Keratinocyte (primary cell): Measurements from ENCODE around the gene KCNJ16. TPM values are rescaled to one million over a fixed set of nuclear protein-coding genes. Genes with fewer than 3 reads are reported as not detected.

Experiments
- DNase-seq: peaks from one replicate; pipeline ENCODE4 v3.0.0-alpha.2; 2011; ENCODE audit warnings: low read depth, missing footprints, low spot score
- FAIRE-seq: peaks from 2 replicates; lab custom pipeline; 2011; peaks lifted over from hg19 to GRCh38; lab: Jason Lieb, UNC
- H2AFZ ChIP-seq: 2 replicates; pipeline ENCODE4 v1.6.0; 2012; ENCODE audit warnings: low read length, control low read depth, inconsistent platforms; ENCODE audit not compliant: control insufficient read depth
- H3K27ac ChIP-seq: 2 replicates; pipeline ENCODE4 v1.5.1; 2011; ENCODE audit warnings: low read length; ENCODE audit not compliant: control insufficient read depth, insufficient read depth
- H3K27me3 ChIP-seq: 3 replicates; pipeline ENCODE4 v1.6.0; 2011; ENCODE audit warnings: low read length; ENCODE audit not compliant: control insufficient read depth, insufficient read depth; ENCODE audit errors: extremely low read depth
- H3K36me3 ChIP-seq, 2 experiments: 2 replicates in 1 of 2; 3 replicates in 1 of 2; pipeline ENCODE4 v1.5.1; 2011; ENCODE audit warnings: low read length in 2 of 2, mild to moderate bottlenecking in 1 of 2; ENCODE audit not compliant: control insufficient read depth in 2 of 2, insufficient read depth in 2 of 2; ENCODE audit errors: extremely low read depth in 1 of 2
- H3K4me1 ChIP-seq: 3 replicates; pipeline ENCODE4 v1.5.1; 2011; ENCODE audit warnings: low read length; ENCODE audit not compliant: control insufficient read depth, insufficient read depth; ENCODE audit errors: extremely low read depth
- H3K4me2 ChIP-seq: 3 replicates; pipeline ENCODE4 v1.6.0; 2011; ENCODE audit warnings: low read depth, low read length; ENCODE audit not compliant: control insufficient read depth, insufficient read depth; ENCODE audit errors: extremely low read depth
- H3K4me3 ChIP-seq, 3 experiments: fragments of 200-600 bp in 1 of 3; sonication (generic) in 1 of 3; 2 replicates in 2 of 3; 3 replicates in 1 of 3; pipeline ENCODE4 v1.5.1; 2011 to 2016; ENCODE audit warnings: low read length in 3 of 3, mild to moderate bottlenecking in 3 of 3, control low read depth in 2 of 3, inconsistent platforms in 1 of 3, low read depth in 1 of 3, mixed read lengths in 1 of 3, mixed run types in 1 of 3, moderate library complexity in 1 of 3; ENCODE audit not compliant: control insufficient read depth in 2 of 3, insufficient read depth in 2 of 3; ENCODE audit errors: extremely low read depth in 1 of 3
- H3K79me2 ChIP-seq: 2 replicates; pipeline ENCODE4 v1.6.0; 2012; ENCODE audit warnings: low read length; ENCODE audit not compliant: control insufficient read depth, insufficient read depth
- H3K9ac ChIP-seq: 3 replicates; pipeline ENCODE4 v1.6.0; 2011; ENCODE audit warnings: low read length; ENCODE audit not compliant: control insufficient read depth, insufficient read depth; ENCODE audit errors: extremely low read depth
- H3K9me1 ChIP-seq: 3 replicates; pipeline ENCODE4 v1.6.0; 2011; ENCODE audit warnings: low read length; ENCODE audit not compliant: control insufficient read depth, insufficient read depth; ENCODE audit errors: extremely low read depth
- H3K9me3 ChIP-seq: 2 replicates; pipeline ENCODE4 v1.5.1; 2012; ENCODE audit warnings: low read depth, low read length; ENCODE audit not compliant: control insufficient read depth
- H4K20me1 ChIP-seq: 3 replicates; pipeline ENCODE4 v1.6.0; 2011; ENCODE audit warnings: low read length; ENCODE audit not compliant: control insufficient read depth, insufficient read depth; ENCODE audit errors: extremely low read depth
- CTCF ChIP-seq, 3 experiments: IDR thresholded peaks in 1 of 3; conservative IDR thresholded peaks in 1 of 3; optimal IDR thresholded peaks in 1 of 3; 2 replicates in 2 of 3; 3 replicates in 1 of 3; pipeline versions ENCODE3 to v1.5.1; 2011; ENCODE audit warnings: low read length in 3 of 3, mild to moderate bottlenecking in 3 of 3, moderate library complexity in 2 of 3, control low read depth in 1 of 3, inconsistent platforms in 1 of 3; ENCODE audit not compliant: insufficient read depth in 2 of 3; ENCODE audit errors: extremely low read depth in 1 of 3
- EZH2 ChIP-seq: IDR thresholded peaks from one replicate; pipeline ENCODE4 v1.6.1; 2012; ENCODE audit warnings: inconsistent platforms, mild to moderate bottlenecking, low read length, moderate library complexity
- dilution Hi-C: fragments of 300-500 bp; cut with MboI; formaldehyde crosslinking; loops from one replicate; pipeline ENCODE4 v1.7.0; 2020; ENCODE audit warnings: low sequenced_read_pairs; ENCODE audit not compliant: extremely low pct_ligation_motif_present
- polyA plus RNA-seq, 5 experiments: library from polyadenylated mRNA; depleted of rRNA in 3 of 5; stranded (reverse) in 3 of 5; stranded (forward) in 1 of 5; unstranded in 1 of 5; fragments of >200 nt; gene quantifications; 1 replicate in 1 of 5; 2 replicates in 3 of 5; 3 replicates in 1 of 5; pipeline versions ENCODE4 v1.2.1 to v1.2.3, GENCODE V29; 2011 to 2012; ENCODE audit warnings: missing spikeins in 2 of 5, low read depth in 1 of 5, low replicate concordance in 1 of 5

KCNJ16 gene
- polyA plus RNA-seq, 1 donor (not counting 4 experiments of a cell fraction or from before 2014, with no cell fraction given), result not detected

- no peak for TF ChIP-seq CTCF (optimal IDR thresholded peaks at IDR 0.05 in 1 of 3, IDR thresholded peaks at IDR 0.05 in 1 of 3, conservative IDR thresholded peaks at IDR 0.05 in 1 of 3; ENCODE audit: extremely low read depth in 1 of 3, insufficient read depth in 2 of 3, low read length in 3 of 3)
- TF ChIP-seq EZH2, result no peak
- no peaks in the 10 kb centered on the region for H3K27me3 ChIP-seq
Measured at GRCh38 chr17:70073799-70074198, 1.2 kb upstream of the KCNJ16 start.

GRCh38 chr17:70074236-70074830 lies 692 bp upstream of the KCNJ16 start:
- H3K4me2 ChIP-seq, result no peak overlapping the region
- no peaks in the 10 kb centered on the region for H3K27me3 ChIP-seq
- DNase-seq (no peak), FAIRE-seq (no peak)
- no peak overlapping the region for H3K4me3 ChIP-seq
- no peak overlapping the region for H3K9ac ChIP-seq
- H3K36me3 ChIP-seq, result no peaks in the 10 kb centered on the region
- no peaks in the 10 kb centered on the region for H3K9me1 ChIP-seq
- H3K79me2 ChIP-seq, result no peaks in the 10 kb centered on the region
- H3K4me1 ChIP-seq, result no peaks in the 10 kb centered on the region
- H3K9me3 ChIP-seq, result no peaks in the 10 kb centered on the region
- dilution Hi-C loops, result no loop called here
- no peak for TF ChIP-seq EZH2
- no peak for TF ChIP-seq CTCF (optimal IDR thresholded peaks at IDR 0.05 in 1 of 3, IDR thresholded peaks at IDR 0.05 in 1 of 3, conservative IDR thresholded peaks at IDR 0.05 in 1 of 3; ENCODE audit: extremely low read depth in 1 of 3, insufficient read depth in 2 of 3, low read length in 3 of 3)
- no peak overlapping the region for H3K27ac ChIP-seq
- H4K20me1 ChIP-seq, result no peaks in the 10 kb centered on the region
- no peak overlapping the region for H2AFZ ChIP-seq

More at GRCh38 chr17:70073799-70074198, 1.2 kb upstream of the KCNJ16 start:
- no peak for FAIRE-seq
- no peak overlapping the region for H3K27ac ChIP-seq
- no peaks in the 10 kb centered on the region for H3K4me1 ChIP-seq
- no peaks in the 10 kb centered on the region for H3K36me3 ChIP-seq
- no peaks in the 10 kb centered on the region for H3K79me2 ChIP-seq
- no peak overlapping the region for H3K9ac ChIP-seq
- no peaks in the 10 kb centered on the region for H3K9me3 ChIP-seq
- DNase-seq, result no peak
- H3K4me3 ChIP-seq, result no peak overlapping the region
- H3K9me1 ChIP-seq, result no peaks in the 10 kb centered on the region
- no peak overlapping the region for H2AFZ ChIP-seq
- H3K4me2 ChIP-seq, result no peak overlapping the region
- no peaks in the 10 kb centered on the region for H4K20me1 ChIP-seq
- dilution Hi-C loops, result no loop called here
